OCI-M1 (cell line): ENCODE results near the gene CSNK1D.

Experiments used
- DNase-seq: peaks from one replicate; lab custom pipeline; 2025; lab: John Stamatoyannopoulos, UW

The CSNK1D gene

DNA sequence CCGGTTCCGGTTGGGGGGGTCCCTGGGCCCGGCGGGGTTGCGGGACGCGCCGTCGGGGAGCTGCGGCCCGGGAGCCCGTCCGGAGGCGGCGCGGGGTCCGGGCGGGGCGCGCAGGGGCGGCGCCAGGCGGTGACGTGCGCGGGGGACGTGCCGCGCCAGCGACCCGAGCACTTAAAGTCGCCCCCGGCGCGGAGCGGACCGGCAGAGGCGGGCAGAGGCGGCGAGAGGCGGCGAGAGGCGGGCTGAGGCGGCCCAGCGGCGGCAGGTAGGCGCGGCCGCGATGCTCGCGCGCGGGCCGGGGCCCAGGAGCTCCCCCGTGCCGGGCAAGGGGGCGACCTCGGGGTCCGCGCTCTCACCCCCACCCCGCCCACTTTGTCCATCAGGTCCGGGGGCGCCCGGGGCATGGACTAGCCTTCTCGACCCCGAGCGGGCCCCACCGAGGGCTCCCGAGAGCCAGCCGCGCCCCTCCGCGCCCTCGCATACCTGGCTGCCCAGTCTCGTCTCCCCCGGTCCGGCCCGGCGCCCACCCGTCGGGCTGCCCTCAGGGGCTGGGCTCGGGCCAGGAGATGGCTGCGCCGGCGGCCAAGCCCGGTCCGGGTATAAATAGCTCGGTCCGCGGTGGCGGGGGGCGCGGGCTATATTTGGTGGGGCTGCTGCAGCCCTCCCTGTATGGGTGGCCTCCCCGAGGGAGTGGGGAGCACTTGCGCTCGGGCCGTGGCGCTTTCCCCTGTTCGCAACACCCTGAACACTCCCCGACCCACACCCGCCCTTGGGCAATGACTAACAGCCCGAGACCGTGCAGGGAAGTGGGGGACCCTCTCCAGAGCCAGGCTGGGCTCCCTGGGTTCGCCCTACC, 44.4 kb downstream of the CSNK1D start, which contains the start of gene SLC16A3:
TSS of gene SLC16A3 (plus strand) at position 201 of the 856 bp plus-strand sequence. CDS start 6,967 bp downstream, outside the sequence.
- peak; percentile 11 for DNase-seq

GRCh38 chr17:82228278-82228841, 45.1 kb downstream of the CSNK1D start:
- DNase-seq: no peak

GRCh38 chr17:82227629-82228277, 45.7 kb downstream of the CSNK1D start:
- no peak for DNase-seq

DNA sequence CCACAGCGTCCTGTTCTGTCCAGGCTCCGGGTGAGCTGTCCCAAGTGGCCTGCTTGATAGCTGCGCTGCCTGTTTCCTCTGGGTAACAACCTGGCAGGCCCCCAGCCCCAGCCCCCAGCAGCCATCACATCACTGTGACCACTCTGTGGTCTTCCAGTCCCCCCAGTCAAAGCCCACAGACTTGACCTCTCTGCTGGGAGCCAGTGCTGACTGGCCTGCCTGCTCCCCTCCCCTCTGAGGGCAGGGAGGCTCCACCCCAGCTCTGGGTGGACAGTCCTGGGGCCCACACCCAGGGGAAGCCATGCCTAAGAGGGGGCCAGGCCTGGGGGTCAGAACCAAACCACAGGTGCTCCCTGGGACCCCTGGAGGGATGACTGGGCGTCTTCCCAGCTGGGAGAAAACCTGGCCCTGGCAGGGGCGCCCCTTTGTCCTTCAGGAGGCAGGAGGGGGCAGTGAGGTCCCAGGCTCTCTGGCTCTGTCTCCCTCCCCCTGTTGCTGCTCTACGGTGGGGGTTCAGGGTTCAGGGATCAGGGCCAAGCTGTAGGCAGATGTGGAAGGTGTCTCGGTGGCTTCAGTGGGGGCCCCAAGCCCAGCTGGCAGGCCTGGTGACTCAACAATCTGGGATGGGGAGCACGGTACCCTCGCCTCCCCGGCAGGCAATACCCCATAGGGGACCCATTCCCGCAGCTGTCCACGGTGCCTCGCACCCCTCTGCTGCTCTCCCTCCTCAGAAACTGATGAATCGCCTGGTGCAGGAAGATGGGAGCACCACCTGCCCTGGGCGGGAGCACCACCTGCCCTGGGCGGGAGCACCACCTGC, 46.5 kb downstream of the CSNK1D start:
- DNase-seq: no peak

DNA sequence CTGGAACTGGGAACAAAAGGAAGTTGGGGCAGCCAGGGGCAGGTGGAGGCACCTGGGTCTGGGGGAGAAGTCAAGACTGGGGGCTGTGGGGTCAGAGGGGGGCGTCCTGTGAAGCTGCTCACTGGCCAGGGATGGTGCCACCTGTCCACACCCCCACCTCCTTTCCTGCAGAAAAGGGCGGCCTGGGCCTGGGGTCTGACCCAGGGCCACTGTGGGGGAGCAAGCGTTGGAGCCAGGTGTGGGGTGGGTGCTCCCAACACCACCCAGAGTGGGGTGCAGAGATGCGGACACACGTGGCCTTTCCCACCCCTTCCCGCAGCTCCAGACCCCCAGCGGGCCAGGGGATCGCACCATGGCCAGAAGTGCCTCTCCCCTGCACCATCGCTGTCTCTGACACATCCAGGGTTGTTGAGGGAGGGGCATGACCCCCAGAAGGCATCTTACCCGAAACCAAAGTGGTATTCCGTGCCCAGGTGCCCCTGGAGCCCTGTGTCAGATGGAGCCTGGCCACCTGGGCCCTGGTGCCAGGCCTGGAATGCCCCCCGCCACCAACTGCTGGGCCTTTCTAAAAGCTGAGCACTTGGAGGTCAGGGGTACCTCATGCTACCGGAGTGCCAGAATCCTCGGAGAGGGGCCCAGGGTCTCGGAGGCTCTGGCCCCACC, 47.2 kb downstream of the CSNK1D start:
- no peak for DNase-seq

DNA sequence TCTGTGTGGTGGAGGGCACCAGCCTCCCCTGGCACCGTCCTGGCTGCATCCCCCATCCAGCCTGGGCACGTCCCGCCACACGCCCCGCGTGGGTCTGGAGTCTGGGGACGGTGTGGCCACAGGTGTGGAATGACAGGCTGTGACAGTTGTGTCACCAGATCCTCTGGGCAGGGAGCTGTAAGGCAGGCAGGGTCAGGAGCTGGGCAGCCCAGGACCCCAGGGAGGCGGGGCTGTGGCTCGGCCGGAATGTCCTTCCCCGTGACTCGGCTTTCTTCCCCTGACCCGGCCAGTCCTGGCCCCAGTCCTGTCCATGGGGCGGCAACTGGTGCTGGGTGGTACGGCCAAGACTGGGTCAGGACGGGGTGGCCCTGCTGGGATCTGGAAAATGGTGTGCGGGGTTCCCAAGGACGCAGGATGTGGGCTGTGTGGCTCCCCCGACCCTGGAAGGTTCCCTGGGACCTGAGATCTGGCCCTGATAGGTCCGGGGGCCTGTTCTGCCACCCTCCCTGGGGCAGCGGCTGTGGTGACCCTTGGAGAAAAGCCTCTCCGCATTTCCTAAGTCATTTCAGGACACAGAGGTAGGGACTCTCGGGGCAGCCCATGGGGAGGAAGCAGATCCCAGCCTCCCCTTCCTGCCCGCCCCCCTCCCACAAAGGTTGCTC, 48.0 kb downstream of the CSNK1D start:
- no peak for DNase-seq

- DNase-seq: no peak
Measured at GRCh38 chr17:82224666-82225065, 48.8 kb downstream of the CSNK1D start.

- DNase-seq: no peak
Measured at GRCh38 chr17:82223517-82223916, 50.0 kb downstream of the CSNK1D start.

GRCh38 chr17:82222816-82223215, 50.7 kb downstream of the CSNK1D start:
- no peak for DNase-seq

DNA sequence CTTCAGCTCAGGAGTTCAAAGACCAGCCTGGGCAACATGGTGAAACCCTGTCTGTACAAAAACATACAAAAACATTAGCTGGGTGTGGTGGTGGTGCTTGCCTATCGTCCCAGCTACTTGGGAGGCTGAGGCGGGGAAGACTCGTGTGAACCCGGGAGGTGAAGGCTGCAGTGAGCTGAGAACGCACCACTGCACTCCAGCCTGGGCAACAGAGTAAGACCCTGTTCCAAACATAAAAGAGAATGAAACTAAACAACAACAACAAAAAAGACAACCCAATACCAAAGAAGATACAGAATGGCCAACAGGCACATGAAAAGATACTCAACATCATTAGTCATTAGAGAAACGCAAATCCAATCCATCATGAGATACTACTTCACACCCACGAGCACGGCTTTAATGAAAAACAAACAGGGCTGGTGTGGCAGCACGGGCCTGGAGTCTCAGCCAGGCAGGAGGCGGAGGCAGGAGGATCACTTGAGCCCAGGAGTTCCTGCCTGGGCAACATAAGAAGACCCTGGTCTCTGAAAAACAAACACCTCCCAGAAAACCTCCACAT, 52.1 kb downstream of the CSNK1D start:
- DNase-seq: no peak

- no peak for DNase-seq
Measured at GRCh38 chr17:82219753-82220709, 53.5 kb downstream of the CSNK1D start.

DNA sequence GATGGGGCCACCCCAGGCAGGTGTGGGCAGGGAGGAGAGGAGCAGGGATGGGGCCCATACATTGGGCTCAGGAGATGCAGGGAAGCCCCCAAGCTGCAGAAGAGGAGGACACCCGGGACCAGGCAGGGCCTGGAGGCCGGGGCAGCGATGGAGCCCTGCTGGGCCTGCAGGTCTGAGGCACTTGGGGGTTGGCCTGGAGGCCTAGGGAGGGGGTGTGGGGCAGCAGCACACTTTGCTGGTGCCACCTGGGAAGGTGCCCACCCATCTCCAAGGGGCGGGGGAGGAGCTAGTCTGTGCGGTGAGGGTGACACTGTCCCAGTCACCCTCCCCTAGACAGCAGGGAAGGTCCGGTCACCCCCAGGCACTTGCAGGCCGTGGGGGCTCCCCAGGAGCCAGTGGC, 54.4 kb downstream of the CSNK1D start:
- DNase-seq: no peak

- no peak for DNase-seq
Measured at GRCh38 chr17:82218349-82219075, 55.0 kb downstream of the CSNK1D start.

DNA sequence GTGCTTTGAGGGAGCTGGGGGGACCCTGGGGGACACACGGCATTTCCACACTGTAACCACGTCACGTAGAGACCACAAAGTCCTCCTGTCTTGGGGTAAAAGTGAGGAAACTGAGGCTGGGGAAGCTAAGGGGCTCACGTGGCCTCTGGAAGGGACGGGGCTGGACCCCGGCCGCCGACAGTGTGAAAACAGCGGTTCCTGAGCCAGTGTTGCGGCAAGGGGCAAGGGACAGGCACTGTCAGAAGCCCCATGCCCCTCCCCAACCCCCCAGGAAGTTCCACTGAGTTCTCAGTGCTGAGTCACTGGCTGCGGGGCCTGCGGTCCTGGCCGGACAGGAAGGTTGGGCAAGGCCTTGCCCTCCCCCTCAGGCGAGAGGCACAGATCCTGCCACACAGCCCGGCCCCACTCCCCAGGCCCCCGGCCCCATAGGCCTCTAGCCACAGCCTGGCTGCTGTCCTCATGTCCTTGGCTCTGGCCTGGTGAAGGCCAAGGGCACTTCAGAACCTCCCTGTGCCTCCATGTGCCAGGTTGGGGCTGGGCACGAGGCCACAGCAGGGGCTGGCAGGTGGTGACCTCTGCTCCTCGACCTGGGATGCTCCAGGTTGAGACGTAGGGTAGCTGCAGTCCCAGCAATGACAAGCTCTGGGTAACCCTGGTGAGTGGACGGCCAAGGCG, 55.8 kb downstream of the CSNK1D start:
- DNase-seq: peak; percentile 93

GRCh38 chr17:82217120-82217529, 56.4 kb downstream of the CSNK1D start:
- DNase-seq: peak; percentile 68

DNA sequence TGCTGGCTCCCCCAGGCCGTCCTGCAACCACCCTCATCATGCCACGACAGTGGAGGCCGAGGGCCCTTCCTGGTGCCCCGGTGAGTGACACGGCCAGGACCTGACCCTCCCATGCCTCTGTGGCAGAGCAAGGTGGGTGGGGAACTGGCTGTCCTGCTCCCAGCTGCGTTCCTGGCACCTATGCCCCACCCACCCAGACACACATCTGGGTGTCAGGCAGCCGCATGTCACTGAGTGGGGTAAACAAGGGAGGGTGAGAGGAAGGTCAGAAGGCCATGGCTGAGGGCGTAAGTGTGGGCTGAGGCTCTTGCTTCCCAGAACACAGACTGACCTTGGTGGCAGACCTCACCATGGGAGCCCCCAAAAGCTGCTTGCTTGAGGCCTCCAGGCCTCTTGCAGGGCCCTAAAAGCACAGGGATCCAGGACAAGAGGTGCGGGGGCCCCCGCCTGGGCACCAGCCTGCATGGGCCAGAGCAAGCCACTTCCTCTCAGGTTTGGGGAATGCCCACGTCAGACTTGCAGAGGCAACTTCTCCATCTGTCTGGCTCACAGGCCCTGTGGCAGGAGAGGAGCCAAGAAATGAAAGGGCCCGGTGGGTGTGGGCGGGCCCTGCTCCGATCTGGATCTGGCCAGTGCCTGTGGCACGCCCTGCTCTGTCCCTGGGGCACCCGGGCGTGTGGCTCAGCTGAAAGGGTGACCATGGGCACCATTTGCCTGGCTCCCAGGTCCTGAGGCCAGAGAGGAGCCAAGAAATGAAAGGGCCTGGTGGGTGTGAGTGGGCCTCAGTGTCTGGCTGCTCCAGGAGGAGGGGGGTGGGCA, 57.0 kb downstream of the CSNK1D start:
- DNase-seq: peak; percentile 95

GRCh38 chr17:82215972-82216300, 57.6 kb downstream of the CSNK1D start:
- no peak for DNase-seq
